Melanocyte of skin (primary cell): ENCODE results near the gene ZSCAN30. TPM values are rescaled to one million over a fixed set of nuclear protein-coding genes. Genes with fewer than 3 reads are reported as not detected.

ENCODE experiments used
- total RNA-seq, 2 donors: library from RNA; depleted of rRNA; stranded (reverse); fragments of >200 nt; gene quantifications; 2 replicates each; pipeline ENCODE4 v1.2.3, GENCODE V29; 2012

Gene ZSCAN30
- total RNA-seq = 10 to 100 TPM in 1 of 2 donors, 1 to 10 TPM in 1; 9.3 to 18.2 TPM

DNA sequence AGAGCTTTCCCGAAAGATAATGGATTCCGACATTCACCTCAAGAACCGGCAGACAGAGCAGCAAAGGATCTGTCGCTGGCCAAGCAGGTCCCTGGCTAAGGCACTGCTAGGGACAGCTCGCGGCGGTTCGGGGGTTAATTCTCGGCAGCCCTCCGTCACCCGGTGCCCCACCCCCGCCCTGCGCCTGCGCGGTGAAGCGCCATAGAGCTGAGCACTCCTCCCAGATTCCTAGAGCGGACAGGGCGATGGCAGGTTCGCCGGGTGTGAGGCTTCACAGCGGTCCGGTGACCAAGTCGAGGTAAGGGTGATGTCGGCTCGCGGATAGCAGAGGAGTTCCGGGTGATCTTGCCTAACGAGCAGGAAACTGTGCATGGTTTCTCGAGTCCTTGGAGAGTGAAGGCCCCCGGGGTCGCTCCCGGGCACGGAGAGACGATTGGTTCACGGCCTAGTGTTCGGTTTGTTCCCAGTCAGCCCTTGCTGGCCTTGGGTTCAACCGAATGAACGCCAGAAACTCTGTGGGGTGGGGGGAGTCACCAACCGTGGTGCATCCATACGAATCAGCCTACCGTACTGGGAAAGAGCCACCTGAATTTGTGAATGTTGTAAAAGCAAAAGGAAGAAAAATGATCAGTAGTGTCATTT is at the start of gene ZSCAN30:
Gene ZSCAN30 (minus strand): TSS at position 136 of the 642 bp plus-strand sequence. CDS start 25,877 bp downstream, outside the sequence.

GRCh38 chr18:35240664-35241447 is 49.2 kb downstream of the ZSCAN30 start, which contains the start of gene ZNF397:
TSS of gene ZNF397 (plus strand) at chr18:35241034. CDS start at chr18:35242471, 1,437 bp downstream.

Other genes with a start within 250 kb of the ZSCAN30 start
- gene MAPRE2, start 248.8 kb downstream of the ZSCAN30 start, total RNA-seq = 10 to 100 TPM; 16.5 to 31.0 TPM
- gene ZNF397, start 49.2 kb downstream of the ZSCAN30 start, total RNA-seq = 10 to 100 TPM in 1 of 2 donors, 1 to 10 TPM in 1; 5.7 to 11.4 TPM
- 10 to 100 TPM; 51.0 to 56.1 TPM for gene ZNF24, start 54.2 kb upstream of the ZSCAN30 start, total RNA-seq
- 1 to 10 TPM in 1 of 2 donors, under 1 TPM in 1; 1.00 to 2.1 TPM for gene ZNF396, start 87.1 kb upstream of the ZSCAN30 start, total RNA-seq
- gene INO80C, start 207.7 kb upstream of the ZSCAN30 start, total RNA-seq = 1 to 10 TPM; 3.8 to 5.0 TPM